Caco-2 (cell line): ENCODE measurements around the gene ZNF273. TPM values are rescaled to one million over a fixed set of nuclear protein-coding genes. Genes with fewer than 3 reads are reported as not detected.
"Not testable (repeated sequence)": the region's sequence is repeated elsewhere in the genome, so short reads cannot be mapped to it uniquely, and the experiment has no call there.

ENCODE experiments used
- BruUV-seq: library from RNA; stranded (reverse); fragments of 400-500 nt; replicated peaks from 2 replicates; lab custom pipeline; 2021; lab: Mats Ljungman, UMichigan
- CTCF ChIA-PET: fragments of 300-600 bp; sonication (Branson Sonifier 250); formaldehyde crosslinking; loops from one replicate; lab custom pipeline; 2022; ENCODE audit warnings: antibody characterized with exemption; lab: Charles Lee
- POLR2A ChIA-PET: fragments of 300-600 bp; sonication (Branson Sonifier 250); formaldehyde crosslinking; loops from one replicate; lab custom pipeline; 2022; ENCODE audit warnings: antibody characterized with exemption; lab: Charles Lee
- DNase-seq, 2 experiments: peaks; one replicate each; pipeline versions ENCODE4 v3.0.0 to v3.0.0-alpha.2; 2020 to 2022
- H3K27me3 ChIP-seq: replicated peaks from 2 replicates; pipeline ENCODE4 v1.6.0; 2011; ENCODE audit warnings: low read length; ENCODE audit not compliant: control insufficient read depth, insufficient read depth
- H3K36me3 ChIP-seq: 2 replicates; pipeline ENCODE4 v1.5.1; 2011; ENCODE audit warnings: low read length; ENCODE audit not compliant: control insufficient read depth, insufficient read depth
- H3K4me1 ChIP-seq: fragments of 250-450 bp; sonication (Bioruptor Pico); 2 replicates; pipeline ENCODE4 v1.5.1; 2020; ENCODE audit warnings: mild to moderate bottlenecking
- H3K4me3 ChIP-seq: 2 replicates; pipeline ENCODE4 v1.5.1; 2011; ENCODE audit warnings: low read depth, mild to moderate bottlenecking, control low read depth, low read length
- H3K9me3 ChIP-seq: fragments of 250-450 bp; sonication (Bioruptor Pico); 2 replicates; pipeline ENCODE4 v1.5.1; 2020; ENCODE audit warnings: mild to moderate bottlenecking, moderate library complexity
- H3K27ac Mint-ChIP-seq: one replicate; pipeline ENCODE4 v1.8.0; 2022; ENCODE audit warnings: mixed read lengths; ENCODE audit not compliant: unreplicated experiment
- H3K27me3 Mint-ChIP-seq: one replicate; pipeline ENCODE4 v1.8.0; 2022; ENCODE audit warnings: mixed read lengths; ENCODE audit not compliant: insufficient read depth, unreplicated experiment
- H3K36me3 Mint-ChIP-seq: one replicate; pipeline ENCODE4 v1.8.0; 2022; ENCODE audit warnings: mild to moderate bottlenecking, mixed read lengths; ENCODE audit not compliant: insufficient read depth, unreplicated experiment
- H3K4me1 Mint-ChIP-seq: one replicate; pipeline ENCODE4 v1.8.0; 2022; ENCODE audit warnings: low read depth, mixed read lengths; ENCODE audit not compliant: unreplicated experiment
- H3K4me3 Mint-ChIP-seq: one replicate; pipeline ENCODE4 v1.8.0; 2022; ENCODE audit warnings: mild to moderate bottlenecking, moderate library complexity, mixed read lengths; ENCODE audit not compliant: unreplicated experiment
- H3K9me3 Mint-ChIP-seq: one replicate; pipeline ENCODE4 v1.8.0; 2022; ENCODE audit warnings: mixed read lengths; ENCODE audit not compliant: unreplicated experiment
- CTCF ChIP-seq, 2 experiments: fragments of 200-600 bp in 1 of 2; IDR thresholded peaks; 1 replicate in 1 of 2; 2 replicates in 1 of 2; pipeline versions ENCODE4 v1.5.1 to v1.8.0; 2011 to 2022; ENCODE audit warnings: antibody characterized with exemption in 1 of 2, control low read depth in 1 of 2, inconsistent platforms in 1 of 2, low read depth in 1 of 2, low read length in 1 of 2, mild to moderate bottlenecking in 1 of 2, moderate library complexity in 1 of 2; ENCODE audit not compliant: insufficient read depth in 1 of 2, severe bottlenecking in 1 of 2, unreplicated experiment in 1 of 2
- intact Hi-C: fragments of 100-400 bp; cut with micrococcal nuclease; formaldehyde crosslinking; loops from one replicate; pipeline ENCODE4 v1.10.0; 2022; ENCODE audit not compliant: unreplicated experiment
- total RNA-seq: library from RNA; stranded (reverse); gene quantifications from 2 replicates; pipeline ENCODE4 v1.2.3, GENCODE V29; 2022

ZNF273 gene
- total RNA-seq, 1 experiment from 2014 or later = 10.1 TPM

- intact Hi-C loops, POLR2A ChIA-PET, DNase-seq, H3K36me3 ChIP-seq, CTCF ChIA-PET, H3K4me3 ChIP-seq, BruUV-seq, H3K4me1 ChIP-seq, H3K27me3 ChIP-seq, H3K4me1 Mint-ChIP-seq, H3K4me3 Mint-ChIP-seq, H3K27me3 Mint-ChIP-seq, H3K27ac Mint-ChIP-seq: not testable (repeated sequence)
- Mint-ChIP-seq H3K36me3 (peaks cover 60% of the 10 kb centered on the region), H3K9me3 (peaks cover 39% of the 10 kb centered on the region)
- H3K9me3 ChIP-seq = peaks cover 40% of the 10 kb centered on the region
Measured at GRCh38 chr7:64928252-64929187, 25.4 kb downstream of the ZNF273 start.

DNA sequence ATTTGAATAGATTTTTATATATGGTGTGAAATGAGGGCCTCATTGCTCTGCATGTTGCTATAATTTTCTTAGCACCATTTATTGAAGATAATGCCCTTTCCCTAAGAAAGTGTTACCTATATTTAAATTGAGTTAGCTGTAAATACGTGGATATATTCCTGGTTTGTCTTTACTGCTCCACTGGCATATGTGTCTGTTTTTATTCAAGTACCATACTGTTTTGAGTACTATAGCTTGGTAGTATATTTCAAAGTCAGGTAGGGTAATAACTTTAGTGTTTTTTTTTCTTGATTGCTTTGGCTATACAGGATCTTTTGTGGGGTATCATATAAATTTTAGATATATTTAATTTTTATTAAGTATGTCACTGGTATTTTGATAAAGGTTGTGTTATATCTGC is 31.4 kb downstream of the ZNF273 start:
- no peaks in the 10 kb centered on the region for H3K9me3 Mint-ChIP-seq
- DNase-seq = no peak
- POLR2A ChIA-PET = no interaction called here
- BruUV-seq = no TSS peak
- peaks cover 6% of the 10 kb centered on the region for H3K36me3 Mint-ChIP-seq
- no peaks in the 10 kb centered on the region for H3K4me1 Mint-ChIP-seq
- no peak for TF ChIP-seq CTCF (IDR thresholded peaks at IDR 0.05; ENCODE audit: insufficient read depth in 1 of 2, low read depth in 1 of 2, low read length in 1 of 2, severe bottlenecking in 1 of 2, unreplicated experiment in 1 of 2)
- intact Hi-C loops = no loop called here
- H3K4me1 ChIP-seq = no peaks in the 10 kb centered on the region
- no peak overlapping the region for H3K4me3 ChIP-seq
- no peak overlapping the region for H3K27ac Mint-ChIP-seq
- CTCF ChIA-PET = no interaction called here
- H3K27me3 Mint-ChIP-seq = no peaks in the 10 kb centered on the region
- H3K27me3 ChIP-seq = no peaks in the 10 kb centered on the region
- no peaks in the 10 kb centered on the region for H3K36me3 ChIP-seq
- H3K4me3 Mint-ChIP-seq = no peak overlapping the region
- peaks cover 18% of the 10 kb centered on the region for H3K9me3 ChIP-seq

DNA sequence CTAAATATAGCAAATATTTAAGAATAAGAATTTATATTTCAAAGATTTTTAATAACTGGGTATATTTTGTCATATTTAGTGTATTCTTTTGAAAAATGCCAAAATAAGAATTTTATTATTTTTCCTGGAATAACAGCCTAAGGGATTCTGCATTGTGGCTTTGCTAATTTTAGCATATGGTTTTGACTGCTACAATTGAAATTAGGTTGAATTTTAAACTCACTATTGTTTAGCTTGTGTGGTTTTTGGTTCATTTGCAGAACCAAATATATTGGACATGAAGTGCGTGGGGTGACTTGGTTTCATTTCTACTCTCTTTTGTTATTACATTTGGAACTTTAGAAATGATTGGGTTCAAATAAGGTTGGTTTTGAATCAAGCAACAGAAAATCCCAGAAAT is 35.5 kb downstream of the ZNF273 start:
- Histone ChIP-seq H3K4me1 (no peaks in the 10 kb centered on the region), H3K4me3 (no peak overlapping the region), H3K27me3 (no peaks in the 10 kb centered on the region), H3K36me3 (no peaks in the 10 kb centered on the region), H3K9me3 (peaks cover 12% of the 10 kb centered on the region)
- Mint-ChIP-seq H3K9me3 (no peaks in the 10 kb centered on the region), H3K36me3 (no peaks in the 10 kb centered on the region), H3K4me1 (no peaks in the 10 kb centered on the region), H3K27ac (no peak overlapping the region), H3K4me3 (no peak overlapping the region), H3K27me3 (no peaks in the 10 kb centered on the region)
- no peak for TF ChIP-seq CTCF (IDR thresholded peaks at IDR 0.05; ENCODE audit: insufficient read depth in 1 of 2, low read depth in 1 of 2, low read length in 1 of 2, severe bottlenecking in 1 of 2, unreplicated experiment in 1 of 2)
- no peak for DNase-seq
- BruUV-seq = no TSS peak
- intact Hi-C loops = no loop called here
- POLR2A ChIA-PET = no interaction called here
- CTCF ChIA-PET = no interaction called here

DNA sequence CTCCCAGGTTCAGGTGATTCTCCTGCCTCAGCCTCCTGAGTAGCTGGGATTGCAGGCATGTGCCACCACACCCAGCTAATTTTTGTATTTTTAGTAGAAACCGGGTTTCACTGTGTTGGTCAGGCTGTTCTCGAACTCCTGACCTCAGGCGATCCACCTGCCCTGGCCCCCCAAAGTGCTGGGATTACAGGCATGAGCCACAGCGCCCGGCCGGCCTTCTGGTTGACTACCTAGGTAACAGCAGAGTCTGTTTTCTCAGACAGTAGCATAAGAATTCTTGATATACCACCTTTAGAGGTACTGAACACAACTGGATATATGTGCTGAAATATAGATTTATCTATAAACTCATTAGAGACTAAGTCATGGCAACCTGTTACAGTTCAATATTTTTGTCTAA is 36.9 kb downstream of the ZNF273 start:
- POLR2A ChIA-PET, H3K4me1 Mint-ChIP-seq, H3K36me3 ChIP-seq, DNase-seq, H3K4me1 ChIP-seq, BruUV-seq, H3K9me3 Mint-ChIP-seq, H3K4me3 ChIP-seq, H3K36me3 Mint-ChIP-seq, H3K4me3 Mint-ChIP-seq, H3K27me3 Mint-ChIP-seq, H3K27ac Mint-ChIP-seq, H3K9me3 ChIP-seq, intact Hi-C loops, H3K27me3 ChIP-seq, CTCF ChIA-PET: not testable (repeated sequence)

- H3K4me1 Mint-ChIP-seq, CTCF ChIA-PET, intact Hi-C loops: not testable (repeated sequence)
Measured at GRCh38 chr7:64944667-64945502, 41.8 kb downstream of the ZNF273 start.

More at GRCh38 chr7:64944667-64945502, 41.8 kb downstream of the ZNF273 start:
- H3K36me3 Mint-ChIP-seq, H3K4me3 Mint-ChIP-seq, H3K36me3 ChIP-seq, DNase-seq, H3K4me1 ChIP-seq, H3K4me3 ChIP-seq, H3K9me3 ChIP-seq, BruUV-seq, H3K27me3 ChIP-seq, H3K27ac Mint-ChIP-seq, H3K27me3 Mint-ChIP-seq, POLR2A ChIA-PET: not testable (repeated sequence)
- H3K9me3 Mint-ChIP-seq = peaks cover 13% of the 10 kb centered on the region
